ENCODE data around the gene KANSL3.
"Not testable (repeated sequence)": the region's sequence is repeated elsewhere in the genome, so short reads cannot be mapped to it uniquely, and the experiment has no call there.

The KANSL3 gene

DNA sequence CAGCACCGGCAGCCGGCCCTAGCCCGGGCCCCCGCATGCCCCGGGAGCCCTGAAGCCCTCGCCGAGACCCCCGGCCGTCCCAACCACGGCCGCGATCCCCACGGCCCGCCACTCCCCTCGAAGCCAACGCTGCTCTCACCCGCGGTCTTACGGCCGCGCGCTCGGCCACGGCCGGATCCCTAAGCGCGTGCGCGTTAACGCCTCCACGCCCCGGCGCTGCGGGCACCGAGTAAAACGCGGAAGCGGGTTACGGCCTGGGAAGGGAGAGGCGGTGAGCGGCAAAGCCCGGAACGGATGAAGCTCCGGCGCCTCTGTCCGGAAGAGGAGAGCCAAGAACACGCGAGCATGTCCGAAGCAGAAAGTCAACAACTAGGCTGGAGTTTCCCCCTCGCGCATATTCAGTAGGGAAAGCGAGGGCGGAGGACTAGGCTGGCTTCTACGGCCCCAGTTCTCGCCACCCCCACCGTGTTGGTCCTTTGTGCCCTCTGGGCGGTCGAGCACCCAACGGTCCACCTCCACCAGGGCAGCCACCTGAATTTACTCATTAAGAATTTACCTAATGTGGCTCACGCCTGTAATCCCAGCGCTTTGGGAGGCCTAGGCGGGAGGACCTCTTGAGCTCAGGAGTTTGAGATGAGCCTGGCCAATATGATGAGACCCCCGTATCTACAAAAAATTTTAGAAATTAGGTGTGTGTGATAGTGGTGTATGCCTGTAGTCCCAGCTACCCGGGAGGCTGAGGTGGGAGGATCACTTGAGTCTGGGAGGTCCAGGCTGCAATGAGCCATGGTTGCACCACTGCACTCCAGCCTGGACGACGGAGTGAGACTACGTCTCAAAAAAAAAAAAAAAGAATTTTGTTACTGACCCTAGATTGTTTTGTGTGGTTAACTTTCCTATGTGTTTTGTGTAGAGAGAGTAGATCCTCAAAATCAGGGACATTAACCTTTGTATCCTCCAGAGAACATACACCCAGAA lies at the start of gene KANSL3:
TSS of gene KANSL3 (minus strand) at position 169 of the 978 bp plus-strand sequence. CDS start 1,177 bp downstream, outside the sequence.
- DNase-seq (ENCODE audit: low read depth) = peak; percentile 93

DNA sequence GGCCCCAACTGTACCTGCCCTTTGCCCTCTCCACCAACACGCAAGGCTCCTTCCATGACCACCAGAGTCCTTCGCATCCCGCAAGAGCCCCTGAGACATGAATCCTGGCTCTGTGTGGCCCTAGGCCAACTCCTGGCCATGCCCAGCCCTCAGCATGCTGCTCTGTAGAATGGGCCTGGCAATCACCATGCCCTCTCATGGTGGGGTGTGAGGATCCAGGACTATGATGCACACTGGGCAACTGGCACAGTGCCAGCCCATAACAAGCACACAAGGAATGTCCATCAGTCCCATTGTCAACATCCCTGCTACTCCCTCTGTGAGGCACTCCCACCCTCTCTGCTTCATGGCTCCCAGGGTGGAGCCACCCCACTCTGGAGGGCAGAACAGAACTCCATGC lies 49.2 kb upstream of the KANSL3 start:
- DNase-seq (ENCODE audit: low read depth) = no peak

DNA sequence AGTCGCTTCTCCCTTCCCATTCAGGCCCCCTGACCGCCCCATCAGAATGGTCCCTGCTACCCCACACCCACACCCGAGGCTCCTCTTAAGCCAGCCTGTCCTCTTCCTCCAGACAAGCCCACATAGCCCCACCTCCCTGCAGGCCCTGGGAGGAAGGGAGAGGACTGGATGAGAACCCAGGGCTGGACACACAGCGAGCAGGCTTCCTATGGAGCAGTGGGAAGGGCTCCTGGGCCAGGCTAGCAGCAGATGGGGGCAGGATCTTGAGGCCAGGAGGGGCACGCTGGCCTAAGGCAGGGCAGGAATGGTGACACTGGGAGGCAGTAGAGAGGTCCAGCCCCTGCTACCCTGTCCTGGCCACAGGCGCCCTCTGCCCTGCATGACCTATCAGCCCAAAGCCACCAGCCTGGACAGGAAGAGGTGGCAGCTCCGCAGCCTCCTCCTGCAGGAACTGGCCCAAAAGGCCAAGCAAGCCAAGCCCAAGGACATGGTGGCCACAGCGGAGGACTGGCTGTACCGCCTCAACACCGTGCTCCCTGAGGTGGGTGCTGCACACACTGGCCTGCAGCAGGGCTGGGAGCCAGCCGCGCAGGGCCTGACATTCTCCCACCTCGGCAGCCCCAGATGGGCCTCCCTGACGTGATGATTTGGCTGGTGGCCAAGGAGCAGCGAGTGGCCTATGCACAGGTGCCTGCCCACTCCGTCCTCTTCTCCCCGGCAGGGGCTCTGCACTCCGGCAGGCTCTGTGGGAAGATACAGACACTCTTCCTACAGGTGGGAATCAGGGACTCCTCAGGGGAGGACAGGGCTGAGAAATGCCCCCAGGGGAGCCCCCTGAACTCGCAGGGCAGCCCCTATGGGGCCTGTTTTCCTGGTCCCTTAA lies 47.7 kb upstream of the KANSL3 start:
- no peak for DNase-seq (ENCODE audit: low read depth)

DNA sequence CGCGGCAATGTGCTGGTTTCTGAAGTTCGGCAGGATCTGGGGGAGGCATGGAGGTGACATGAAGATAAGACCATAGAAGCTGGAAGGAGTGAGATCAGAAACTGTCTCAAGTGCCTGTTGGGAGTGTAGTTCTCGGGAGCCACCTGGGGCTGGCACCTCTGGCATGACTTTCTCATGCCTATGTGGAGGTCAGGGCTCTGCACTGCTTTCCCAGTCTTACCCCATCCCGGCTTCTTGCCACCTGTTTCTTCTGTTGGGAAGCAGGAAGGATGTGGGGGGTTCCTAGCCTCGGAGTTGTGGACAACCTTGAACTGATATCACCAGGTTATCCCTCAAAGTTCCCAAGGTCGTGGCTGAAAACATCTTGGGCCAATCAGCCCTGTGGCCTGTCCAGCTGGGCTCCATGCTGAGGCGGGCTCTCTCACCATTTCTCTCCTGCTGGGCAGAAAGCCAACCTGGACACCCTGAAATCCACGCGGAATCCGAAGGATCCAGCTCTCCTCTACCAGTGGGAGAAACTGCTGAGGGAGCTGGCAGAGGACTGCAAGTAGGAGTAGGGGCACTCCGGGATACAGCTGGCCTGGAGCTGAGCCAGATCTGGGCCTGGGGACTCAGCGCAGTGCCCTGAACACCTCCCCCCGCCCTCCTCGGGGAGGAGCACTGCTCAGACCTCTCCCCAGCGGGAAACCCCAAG lies 46.9 kb upstream of the KANSL3 start:
- no peak for DNase-seq (ENCODE audit: low read depth)

DNA sequence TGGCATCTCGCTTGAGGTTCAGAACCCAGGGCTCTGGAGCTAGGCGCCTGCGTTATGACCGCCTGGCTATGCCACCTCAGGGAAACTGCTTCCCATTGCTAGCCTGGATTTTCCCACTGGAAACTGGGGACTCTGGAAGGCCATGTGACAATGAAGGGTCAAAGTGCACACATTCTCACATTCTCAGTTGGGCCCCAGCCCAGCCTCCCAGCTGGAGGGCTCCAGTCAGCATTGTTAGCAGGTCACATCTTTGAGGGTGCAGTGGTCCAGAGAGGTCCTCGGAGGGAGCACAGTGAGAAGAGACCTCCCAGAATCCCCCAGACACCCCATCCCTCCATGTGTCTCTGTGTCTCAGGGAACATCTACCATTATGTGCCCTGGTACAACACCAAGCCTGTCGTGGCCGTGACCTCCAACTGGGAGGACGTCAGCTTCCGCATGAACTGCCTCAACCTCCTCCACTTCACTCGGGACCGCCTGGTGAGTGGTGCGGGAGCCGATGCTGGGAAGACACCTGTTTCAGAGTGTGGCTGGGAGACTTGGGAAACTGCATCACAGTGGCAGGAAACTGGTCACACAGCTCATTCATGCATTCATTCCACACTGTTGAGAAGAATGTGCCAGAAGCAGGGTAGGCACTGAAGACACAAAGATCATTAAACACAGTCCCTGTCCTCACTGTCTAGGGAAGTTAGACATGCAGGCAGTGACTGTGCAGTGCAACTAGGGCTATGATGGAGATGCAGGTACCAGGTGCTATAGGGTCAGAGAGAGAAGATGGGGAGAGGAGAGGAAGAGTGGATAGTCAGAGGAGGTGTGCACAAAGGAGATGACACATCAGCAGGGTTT lies 46.1 kb upstream of the KANSL3 start:
- DNase-seq (ENCODE audit: low read depth) = no peak

DNA sequence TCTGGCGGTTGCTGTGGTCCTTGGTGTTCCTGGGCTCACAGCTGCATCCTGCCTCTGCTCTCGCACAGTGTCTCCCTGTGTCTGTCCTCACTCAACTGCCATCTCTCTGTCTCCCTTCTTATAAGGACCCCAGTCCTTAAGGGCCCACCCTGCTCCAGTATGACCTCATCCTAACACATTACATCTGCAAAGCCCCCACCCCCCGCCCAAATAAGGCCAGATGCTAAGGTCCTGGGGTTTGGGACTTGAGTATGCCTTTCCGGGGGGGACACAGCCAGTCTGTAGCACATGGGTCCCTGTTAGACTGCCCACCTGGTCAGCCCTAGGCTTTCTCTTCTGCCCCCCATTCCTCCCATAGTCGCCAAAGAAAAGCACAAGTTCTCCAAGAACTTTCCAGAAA lies 45.2 kb upstream of the KANSL3 start:
- DNase-seq (ENCODE audit: low read depth) = no peak

DNA sequence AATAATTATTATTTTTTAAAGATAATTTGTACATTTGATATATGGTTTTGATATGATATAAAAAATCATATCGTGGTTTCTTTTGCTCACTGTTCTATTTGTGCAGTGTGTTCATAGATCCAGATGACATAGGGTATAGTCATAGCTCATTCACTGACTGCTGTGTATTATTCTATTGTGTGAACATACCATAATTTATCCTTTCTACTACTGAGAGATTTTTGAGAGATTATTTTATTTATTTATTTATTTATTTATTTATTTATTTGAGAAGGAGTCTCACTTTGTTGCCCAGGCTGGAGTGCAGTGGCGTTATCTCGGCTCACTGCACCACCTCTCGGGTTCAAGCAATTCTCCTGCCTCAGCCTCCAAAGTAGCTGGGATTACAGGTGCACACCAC lies 43.4 kb upstream of the KANSL3 start:
- DNase-seq (ENCODE audit: low read depth) = no peak

DNA sequence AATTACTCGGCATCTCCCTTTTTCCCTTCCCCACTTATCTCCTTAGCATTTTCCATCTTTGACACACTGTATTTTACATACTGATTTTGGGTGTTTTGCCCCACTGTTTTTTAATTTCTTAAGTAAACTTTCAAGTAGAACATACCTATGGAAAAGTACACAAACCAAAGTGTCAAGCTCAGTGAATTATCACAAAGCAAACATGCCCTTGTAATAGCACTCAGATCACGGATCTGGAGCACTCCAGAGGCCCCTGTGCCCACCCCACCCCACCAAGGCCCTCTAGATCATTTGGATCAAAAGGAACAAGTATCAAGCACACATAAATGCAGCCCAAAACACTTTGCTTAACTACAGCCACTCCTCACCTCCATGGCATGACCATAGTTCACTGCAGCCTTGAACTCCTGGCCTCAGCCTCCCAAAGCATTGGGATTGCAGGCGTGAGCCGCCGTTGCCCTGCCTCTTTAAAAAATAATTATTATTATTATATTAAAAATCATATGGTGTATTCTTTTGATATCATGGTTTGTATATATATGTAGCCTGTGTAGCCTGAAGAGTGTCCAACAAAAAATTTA lies 42.5 kb upstream of the KANSL3 start:
- no peak for DNase-seq (ENCODE audit: low read depth)

DNA sequence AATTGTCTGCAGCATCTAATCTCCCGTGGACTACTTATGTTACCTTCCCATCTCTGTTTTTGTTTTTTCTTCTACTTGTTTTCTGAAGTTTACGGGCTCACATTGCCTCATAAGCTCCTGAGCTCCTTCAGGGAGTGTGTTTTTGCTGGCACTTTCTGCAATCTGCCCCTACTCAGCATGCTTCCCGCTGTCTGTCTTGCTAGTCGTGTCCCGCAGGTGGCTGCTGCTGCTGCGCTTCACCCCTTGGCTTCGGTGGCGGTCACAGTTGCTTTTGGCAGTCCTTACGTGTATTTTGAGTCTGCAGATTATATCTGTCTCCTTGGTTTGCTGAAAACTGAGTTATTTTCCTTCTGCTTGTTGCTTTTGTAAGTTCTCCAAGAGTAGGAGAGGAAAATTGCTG lies 41.7 kb upstream of the KANSL3 start:
- DNase-seq (ENCODE audit: low read depth) = no peak

DNA sequence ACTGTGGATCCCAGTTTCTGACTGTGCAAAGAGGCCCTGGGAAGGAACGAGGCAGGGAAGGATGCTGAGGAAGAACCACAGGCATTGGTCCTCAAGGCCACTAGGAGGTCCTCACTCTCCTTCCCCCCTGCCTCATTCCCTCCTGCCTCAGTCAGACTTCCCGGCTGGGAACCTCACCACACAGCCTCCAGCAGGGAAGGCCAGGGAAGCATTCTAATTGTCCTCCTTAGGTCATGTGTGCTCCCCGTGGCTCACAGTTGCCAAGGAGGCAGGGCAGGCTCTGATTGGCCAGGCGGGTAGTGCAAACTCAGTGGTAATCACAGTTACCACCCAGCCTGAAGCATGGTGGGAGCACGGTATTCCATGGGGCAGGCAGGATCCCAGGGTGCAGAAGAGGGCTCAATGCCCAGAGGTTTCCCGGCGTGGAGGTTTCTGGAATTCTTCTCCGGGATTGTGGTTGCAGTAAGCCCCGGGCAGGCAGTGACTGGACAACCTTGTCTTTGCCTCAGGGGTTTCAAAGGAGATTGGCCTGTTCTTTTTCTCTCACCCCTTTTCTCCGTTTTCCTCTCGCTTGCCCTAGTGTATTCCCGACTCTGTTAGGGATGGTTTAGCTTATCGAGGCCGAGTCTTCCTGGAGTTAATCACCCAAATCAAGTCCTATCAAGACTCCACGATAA lies 31.6 kb upstream of the KANSL3 start:
- no peak for DNase-seq (ENCODE audit: low read depth)

DNA sequence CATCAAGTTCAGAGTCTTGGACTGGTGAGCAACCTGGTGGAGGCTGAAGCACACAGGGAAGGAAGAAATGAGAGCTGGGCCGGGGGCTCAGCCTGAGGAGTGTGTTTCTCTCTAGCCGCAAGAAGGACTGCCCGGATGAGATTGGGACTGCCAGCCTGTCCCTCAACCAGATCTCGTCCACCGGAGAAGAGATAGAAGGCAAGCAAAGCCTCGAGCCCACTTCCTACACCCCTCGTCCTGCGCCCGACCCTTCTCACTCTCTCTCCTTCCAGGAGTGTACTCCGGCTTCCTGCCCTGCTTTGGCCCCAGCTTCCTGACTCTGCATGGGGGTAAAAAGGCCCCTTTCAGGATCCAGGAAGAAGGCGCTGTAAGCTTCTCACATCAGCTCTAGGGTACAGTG lies 30.7 kb upstream of the KANSL3 start:
- no peak for DNase-seq (ENCODE audit: low read depth)

DNA sequence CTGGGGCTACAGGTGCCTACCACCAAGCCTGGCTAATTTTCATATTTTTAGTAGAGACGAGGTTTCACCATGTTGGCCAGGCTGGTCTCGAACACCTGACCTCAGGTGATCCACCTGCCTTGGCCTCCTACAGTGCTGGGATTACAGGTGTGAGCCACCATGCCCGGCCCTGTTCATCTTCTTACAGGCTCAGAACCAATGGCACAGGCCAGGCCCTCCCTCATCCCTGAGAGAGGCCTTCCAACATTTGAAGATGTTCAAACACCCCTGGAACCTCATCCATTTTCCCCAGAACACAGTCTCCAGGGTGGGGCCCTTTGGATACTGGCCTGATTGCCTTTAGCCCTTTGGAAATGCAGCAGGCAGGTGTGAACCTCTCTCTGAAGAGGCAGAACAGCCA lies 27.6 kb upstream of the KANSL3 start:
- not testable (repeated sequence) for DNase-seq (ENCODE audit: low read depth)

DNA sequence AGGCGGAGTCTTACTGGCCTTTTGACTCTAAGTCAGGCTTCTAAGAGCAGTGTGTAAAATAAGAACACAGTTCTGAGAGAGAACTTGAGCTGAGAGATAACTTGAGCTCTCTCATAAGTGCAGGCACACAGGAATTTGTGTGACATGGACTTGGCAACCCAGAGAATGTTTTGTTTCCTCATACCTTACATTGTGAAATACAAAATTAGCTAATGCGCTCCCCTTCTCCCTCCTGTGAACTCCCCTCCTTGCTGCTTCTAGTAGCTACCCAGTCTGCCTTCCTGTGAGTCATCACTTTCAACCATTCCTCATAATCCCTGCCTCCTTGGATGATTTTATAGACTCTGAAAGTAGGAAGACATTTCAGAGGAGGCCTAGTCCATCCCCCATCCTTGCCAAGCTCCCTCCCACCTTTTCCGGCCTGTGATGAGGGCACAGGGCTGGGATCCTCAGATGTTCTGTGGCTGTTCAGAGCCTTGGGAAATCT lies 27.0 kb upstream of the KANSL3 start:
- peak; percentile 98 for DNase-seq (ENCODE audit: low read depth)

DNA sequence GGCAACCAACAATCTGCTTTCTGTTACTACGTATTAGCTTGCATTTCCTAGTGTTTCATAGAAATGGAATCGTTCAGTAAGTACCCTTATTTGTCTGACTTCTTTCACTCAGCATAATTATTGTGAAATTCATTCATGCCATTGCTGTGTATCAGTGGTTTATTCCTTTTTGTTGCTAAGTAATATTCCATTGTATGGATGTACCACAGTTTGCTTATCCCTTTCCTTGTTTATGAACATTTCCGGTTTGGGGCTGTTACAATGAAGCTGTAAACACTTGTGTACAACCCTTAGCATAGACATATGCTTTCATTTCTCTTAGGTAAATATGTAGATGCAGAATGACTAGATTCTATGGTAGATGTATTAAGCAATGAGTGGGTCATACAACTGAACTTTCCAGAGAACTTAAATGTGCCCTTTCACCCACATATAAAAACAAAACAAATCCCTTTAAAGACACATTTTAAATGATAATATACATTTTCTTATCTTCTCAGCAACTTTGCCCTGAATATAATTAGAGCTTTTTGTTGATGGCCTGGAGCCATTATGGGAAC lies 26.3 kb upstream of the KANSL3 start:
- no peak for DNase-seq (ENCODE audit: low read depth)

DNA sequence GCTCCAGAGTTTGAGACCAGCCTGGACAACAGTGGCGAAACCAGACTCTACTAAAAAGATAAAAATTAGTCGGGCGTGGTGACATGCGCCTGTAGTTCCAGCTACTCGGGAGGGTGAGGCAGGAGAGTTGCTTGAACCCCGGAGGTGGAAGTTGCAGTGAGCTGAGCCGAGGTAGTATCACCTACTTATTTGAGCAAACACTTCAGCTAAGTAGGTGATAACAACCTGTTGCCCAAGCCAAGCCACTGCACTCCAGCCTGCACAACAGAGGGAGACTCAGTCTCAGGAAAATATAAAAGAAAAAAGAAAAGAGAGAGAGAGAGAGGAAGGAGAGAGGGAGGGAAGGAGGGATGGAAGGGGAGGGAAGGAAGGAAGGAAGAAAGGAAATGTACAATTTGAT lies 25.7 kb upstream of the KANSL3 start:
- DNase-seq (ENCODE audit: low read depth) = no peak

DNA sequence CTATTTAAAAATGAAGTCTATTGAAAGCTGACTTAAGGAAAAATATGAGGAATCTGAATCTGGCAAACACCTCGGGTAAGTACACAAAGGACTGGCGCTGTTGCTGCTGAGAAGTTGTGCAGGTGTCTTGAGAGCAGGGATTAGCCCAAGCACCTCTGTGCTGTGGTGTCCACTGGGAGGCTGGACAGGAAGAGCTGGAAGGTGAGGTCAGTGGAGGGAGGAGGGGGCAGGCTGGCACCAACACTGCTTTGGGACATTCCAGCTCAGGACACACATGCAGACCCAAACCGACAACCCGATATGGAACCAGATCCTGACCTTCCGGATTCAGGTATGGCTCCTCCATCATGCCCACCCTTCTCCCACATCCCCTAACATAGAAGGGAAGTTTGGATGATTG lies 25.1 kb upstream of the KANSL3 start:
- DNase-seq (ENCODE audit: low read depth) = no peak

DNA sequence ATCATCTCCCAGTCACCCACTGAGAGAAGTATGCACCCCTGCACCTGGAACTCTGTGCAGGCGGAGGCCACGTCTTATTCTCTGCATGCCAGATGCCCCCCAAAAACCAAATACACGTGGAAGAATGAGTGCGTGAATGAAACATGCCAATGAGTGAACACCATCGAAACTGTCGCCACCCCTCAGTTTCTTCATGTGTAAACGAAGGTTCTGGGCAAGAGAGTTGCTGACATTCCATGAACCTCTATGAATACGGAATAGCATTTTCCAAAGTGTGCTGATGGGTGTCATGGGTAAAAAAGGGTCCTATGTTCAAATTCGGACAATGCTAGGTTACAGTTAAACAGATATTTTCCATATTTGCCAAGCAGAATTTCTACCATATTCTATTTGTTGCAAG lies 24.2 kb upstream of the KANSL3 start:
- DNase-seq (ENCODE audit: low read depth) = no peak

DNA sequence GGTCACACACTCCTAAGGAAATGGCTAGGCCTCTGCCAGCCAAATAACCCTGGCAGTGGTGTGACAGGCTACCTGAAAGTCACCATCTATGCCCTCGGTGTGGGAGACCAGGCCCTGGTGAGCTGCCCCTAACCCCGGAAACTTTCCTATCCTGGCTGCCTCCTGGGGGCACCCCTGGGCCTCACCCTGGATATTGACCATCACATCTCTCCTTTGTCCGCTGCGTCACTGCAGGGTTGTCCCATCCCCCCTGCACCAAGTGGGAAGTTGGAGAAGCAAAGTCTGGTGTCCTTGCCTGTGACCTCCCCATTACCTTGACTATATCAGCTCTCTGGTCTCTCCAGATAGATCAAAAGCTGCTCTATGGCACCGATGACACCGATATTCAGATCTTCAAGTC lies 23.2 kb upstream of the KANSL3 start:
- no peak for DNase-seq (ENCODE audit: low read depth)

DNA sequence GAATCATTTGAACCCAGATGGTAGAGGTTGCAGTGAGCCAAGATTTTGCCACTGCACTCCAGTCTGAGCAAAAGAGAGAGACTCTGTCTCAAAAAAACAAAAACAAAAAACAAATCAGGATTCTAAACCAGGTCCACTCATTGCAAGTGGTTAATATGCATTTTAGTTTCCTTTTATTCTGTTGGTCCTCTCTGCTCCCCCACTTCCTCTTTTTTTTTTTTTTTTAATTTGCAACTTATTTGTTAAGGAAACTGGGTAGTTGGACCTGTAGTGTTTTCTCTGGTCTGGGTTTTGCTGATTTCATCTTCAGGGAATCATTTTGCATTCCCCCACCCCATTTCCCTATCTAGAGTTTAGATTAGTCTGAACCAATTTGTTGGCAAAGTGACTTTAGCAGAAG lies 18.4 kb upstream of the KANSL3 start:
- DNase-seq (ENCODE audit: low read depth) = no peak

DNA sequence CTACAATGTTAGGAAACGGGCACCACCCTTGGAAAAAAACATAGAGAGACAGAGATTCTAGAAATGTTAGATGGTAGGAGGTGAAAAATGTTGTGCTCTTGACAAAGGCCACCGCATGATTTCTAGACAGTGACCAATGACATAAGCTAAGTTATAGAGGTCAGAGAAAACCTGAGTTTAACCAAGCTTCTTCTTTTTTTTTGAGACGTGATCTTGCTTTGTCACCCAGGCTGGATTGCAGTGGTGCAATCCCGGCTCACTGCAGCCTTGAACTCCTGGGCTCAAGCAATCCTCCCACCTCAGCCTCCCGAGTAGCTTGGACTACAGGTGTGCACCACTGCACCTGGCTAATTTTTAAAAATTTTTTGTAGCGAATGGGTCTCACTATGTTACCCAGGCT lies 17.4 kb upstream of the KANSL3 start:
- DNase-seq (ENCODE audit: low read depth) = no peak

Data from fibroblast of gingiva (primary cell).